Fibroblast of villous mesenchyme (primary cell): ENCODE data around the gene PHTF2. TPM values are rescaled to one million over a fixed set of nuclear protein-coding genes. Genes with fewer than 3 reads are reported as not detected.

Experiments
- DNase-seq: peaks from one replicate; pipeline ENCODE4 v3.0.0-alpha.2; 2010; ENCODE audit warnings: low read depth
- H3K4me3 ChIP-seq: 2 replicates; pipeline ENCODE4 v1.5.1; 2011; ENCODE audit warnings: low read depth, mild to moderate bottlenecking, low read length
- CTCF ChIP-seq: IDR thresholded peaks from 2 replicates; pipeline ENCODE4 v1.5.1; 2012; ENCODE audit warnings: low read depth, mild to moderate bottlenecking, low read length; ENCODE audit not compliant: insufficient read depth
- total RNA-seq: library from RNA; depleted of rRNA; stranded (reverse); fragments of >200 nt; gene quantifications from 2 replicates; pipeline ENCODE4 v1.2.3, GENCODE V29; 2012

The PHTF2 gene
- total RNA-seq, 1 donor = 119 TPM

- DNase-seq = peak; percentile 37
- TF ChIP-seq CTCF = no peak
- H3K4me3 ChIP-seq = peak overlapping the region; percentile 95
Observed at GRCh38 chr7:77799078-77799964, 748 bp downstream of the PHTF2 start.

DNA sequence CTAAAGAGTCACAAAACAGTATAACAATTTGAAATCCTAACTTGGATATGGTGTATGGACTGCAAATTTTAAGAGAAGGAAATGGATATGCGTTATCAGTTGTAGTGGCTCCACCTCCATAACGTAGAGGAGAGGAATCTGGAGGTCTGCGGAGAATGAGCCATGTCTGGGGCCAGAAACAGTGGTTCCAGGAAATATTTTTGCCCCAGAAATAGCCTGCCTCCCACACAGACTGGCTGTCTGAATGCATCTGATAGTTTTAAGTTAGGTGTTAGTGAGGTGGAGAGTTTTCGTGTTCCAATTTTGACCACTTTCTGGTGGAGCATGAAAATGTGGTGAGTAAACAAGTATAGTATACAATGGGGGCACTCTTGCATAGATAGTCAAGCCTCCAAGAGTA is 1.6 kb downstream of the PHTF2 start:
- peak overlapping the region; percentile 95 for H3K4me3 ChIP-seq
- TF ChIP-seq CTCF = no peak
- DNase-seq = no peak

DNA sequence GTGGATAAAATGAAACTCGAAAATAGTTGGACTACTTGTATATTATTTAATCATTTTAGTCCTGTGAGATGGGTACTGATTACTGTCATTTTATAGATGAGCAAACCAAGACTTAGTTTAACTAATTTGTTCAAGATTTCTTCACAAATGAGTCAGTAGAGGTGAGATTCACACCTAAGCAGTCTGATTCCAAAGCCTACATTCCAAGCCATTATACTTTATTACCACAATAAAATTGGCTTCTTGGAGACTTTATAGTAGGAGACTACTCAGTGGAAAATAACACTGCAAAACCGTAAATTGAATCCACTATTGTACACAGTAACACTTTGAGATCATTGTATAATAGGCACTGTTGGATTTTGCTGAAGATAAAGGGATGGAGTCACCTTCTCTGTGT is 2.2 kb downstream of the PHTF2 start:
- H3K4me3 ChIP-seq = no peak overlapping the region
- TF ChIP-seq CTCF = no peak
- DNase-seq = no peak

- no peak for TF ChIP-seq CTCF
- DNase-seq = peak; percentile 66
- H3K4me3 ChIP-seq = no peak overlapping the region
Observed at GRCh38 chr7:77802557-77803405, 4.2 kb downstream of the PHTF2 start.

GRCh38 chr7:77806425-77806824 is 7.9 kb downstream of the PHTF2 start:
- no peak for TF ChIP-seq CTCF
- DNase-seq = no peak
- no peak overlapping the region for H3K4me3 ChIP-seq

GRCh38 chr7:77808517-77808916 is 9.9 kb downstream of the PHTF2 start:
- DNase-seq = no peak
- no peak for TF ChIP-seq CTCF
- no peak overlapping the region for H3K4me3 ChIP-seq
